DMS153 treated with DMSO at 0.1 percent for 48 hours (cell line): ENCODE measurements around the gene TM4SF18.
A peak's percentile ranks its signal among the peaks of the same experiment; 100 is the strongest.

Experiments
- DNase-seq: peaks from one replicate; lab custom pipeline; 2025; ENCODE audit not compliant: unreplicated experiment; lab: John Stamatoyannopoulos, UW

The TM4SF18 gene

DNA sequence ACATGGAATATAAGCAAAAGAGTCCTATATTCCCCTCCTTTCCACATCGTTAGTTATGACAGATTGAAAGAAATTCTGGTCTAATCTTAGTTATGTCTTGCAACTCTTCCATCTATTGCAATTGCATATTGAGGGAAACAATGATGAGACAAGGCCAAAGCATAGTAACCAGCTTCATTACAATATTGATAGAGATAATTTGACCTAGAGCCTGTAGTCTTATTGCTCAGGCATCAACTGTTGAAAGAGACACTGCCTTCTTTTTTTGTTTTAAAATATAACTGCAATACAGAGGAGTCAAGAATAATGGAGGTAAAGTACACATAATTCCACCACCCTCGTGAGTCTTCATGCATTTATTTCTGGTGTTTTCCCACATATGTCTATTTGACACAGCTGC is 2.0 kb downstream of the TM4SF18 start:
- no peak for DNase-seq

DNA sequence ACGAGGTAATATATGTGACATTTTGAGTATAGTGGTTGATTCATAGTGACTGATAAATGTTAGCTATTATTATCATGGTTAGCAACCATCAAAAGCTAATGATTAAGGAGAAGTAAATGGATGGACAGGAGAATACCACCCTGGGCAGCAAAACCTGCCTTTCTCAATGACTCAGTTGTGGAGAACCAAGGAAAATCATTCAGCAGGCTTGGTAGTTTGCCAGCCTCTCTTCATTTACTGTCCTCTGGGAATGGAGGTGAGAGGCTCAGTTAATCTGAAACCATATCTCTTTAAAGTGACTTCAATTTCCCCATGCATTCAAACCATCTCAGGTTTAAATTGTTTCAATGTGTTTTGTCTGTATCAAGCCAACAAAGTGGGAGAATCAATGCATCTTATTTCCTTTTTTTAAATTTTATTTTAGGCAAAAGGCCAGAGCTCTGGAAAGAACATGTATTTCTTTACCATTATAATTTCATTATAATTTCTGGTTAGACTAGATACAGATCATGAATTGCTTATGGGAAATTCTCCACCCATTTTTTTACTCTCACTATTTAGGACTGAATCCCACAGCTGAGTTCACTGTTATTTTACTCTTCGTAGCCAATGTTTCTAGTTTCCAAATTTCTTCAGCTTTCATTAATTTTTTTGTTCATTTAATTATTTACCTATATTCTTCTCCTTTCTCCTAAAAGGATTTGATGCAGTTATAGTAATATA is 2.7 kb downstream of the TM4SF18 start:
- peak; percentile 71 for DNase-seq

DNA sequence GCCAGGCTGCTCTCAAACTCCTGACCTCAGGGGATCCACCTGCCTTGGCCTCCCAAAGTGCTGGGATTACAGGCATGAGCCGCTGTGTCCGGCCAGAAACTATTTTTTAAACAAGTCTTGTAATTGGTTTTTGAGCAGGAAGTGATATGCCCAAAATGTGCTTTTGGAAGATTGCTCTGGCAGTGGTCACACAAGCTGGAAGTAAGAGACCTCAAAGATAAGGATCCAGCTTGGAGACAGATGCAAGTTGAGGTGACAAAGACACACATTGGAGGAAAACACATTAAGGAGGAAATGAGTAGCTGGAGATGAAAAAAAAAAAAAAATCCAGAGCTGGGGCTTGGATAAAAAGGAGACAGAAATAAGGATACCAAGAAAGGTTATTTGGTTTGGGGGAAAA is 6.3 kb downstream of the TM4SF18 start:
- DNase-seq = no peak

DNA sequence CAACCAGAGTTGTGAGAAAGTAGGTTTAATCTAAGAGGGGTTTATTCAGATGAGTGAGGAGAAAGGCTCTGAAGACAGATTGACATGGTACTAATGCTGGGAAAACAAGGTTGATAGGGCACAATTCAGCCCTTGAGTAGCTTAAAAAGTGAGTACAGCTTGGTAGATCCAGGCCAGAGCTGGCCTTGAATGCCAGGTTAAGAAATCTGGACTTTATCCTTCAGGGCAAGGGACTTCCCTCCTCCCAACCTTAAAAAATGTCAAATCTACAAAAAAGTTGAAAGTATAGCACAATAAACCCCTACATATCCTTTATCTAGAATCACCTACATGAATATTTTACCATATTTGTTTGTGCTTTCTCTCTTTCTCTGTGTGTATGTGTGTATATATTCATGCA is 7.9 kb downstream of the TM4SF18 start:
- DNase-seq = no peak

DNA sequence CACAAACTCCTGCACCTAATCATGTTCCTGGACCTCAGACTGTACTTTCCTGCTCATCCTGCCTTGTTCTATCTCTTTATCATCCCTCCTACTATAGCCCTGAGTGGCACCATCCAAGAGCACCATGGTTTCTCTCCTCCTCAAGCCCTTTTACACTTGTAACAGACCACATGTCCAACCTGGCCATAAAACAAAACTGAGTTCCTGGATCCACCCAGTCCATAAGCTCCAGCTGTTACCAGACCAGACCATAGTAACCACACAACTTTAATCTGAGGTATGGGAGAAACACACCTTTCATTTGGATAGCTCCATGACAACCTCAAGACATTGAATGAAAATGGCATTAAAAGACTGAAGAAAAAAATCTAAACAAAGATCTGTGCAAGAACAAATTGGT is 9.1 kb downstream of the TM4SF18 start:
- no peak for DNase-seq

DNA sequence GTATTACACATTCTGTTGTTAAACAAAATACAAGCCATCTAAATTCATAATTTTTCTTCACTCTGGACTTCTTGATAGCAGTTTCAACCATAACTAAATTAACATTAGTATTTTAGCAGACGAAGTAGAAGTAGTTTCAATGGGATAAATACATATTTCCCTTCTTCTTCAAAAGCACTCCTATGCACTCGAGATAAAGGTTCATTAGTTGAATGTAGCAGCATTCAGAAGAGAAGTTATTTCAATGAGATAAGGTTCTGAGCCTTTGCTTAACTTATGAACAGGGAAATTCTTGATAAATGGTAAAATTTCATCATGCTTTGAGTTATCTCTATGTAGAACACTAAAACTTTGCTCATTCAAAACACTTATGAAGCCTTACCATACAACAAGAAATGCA is 11.8 kb downstream of the TM4SF18 start:
- no peak for DNase-seq

DNA sequence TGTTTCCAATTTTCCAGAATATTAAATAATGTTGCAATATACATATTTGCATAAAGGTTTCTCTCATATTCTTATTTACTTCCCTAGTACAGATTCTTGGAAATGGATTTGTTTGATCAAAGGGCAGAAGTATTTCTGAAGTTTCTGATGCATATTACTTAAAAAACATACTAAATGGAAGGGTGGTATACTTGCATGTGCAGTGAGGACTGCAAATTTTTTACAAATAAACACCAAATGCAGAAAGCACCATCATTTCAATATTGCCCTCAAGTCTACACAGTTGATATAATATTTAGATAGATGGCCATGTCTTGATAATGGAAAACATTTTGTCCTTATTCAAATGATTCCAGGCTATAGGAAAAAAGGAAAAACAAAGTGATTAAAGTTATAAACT is 12.3 kb downstream of the TM4SF18 start:
- no peak for DNase-seq

DNA sequence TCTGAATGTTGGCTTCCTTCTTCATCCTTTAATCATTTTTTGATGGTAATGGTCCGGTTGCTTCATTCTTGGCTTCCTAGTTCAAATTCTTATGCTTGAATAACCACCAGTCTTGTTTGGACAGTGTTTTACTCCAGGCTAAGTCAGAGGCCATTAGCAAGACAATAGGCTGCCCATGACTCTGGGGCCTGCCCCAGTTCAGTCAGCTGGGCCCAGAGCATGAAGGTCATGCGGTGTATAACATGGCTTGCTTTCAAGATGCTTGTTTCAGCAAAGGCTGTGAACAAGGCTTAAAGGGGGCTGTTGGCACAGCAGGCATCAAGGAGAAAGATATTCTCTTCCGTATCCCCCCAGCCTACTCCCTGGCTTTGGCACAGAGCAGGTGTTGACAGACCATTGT is 13.7 kb downstream of the TM4SF18 start:
- no peak for DNase-seq

DNA sequence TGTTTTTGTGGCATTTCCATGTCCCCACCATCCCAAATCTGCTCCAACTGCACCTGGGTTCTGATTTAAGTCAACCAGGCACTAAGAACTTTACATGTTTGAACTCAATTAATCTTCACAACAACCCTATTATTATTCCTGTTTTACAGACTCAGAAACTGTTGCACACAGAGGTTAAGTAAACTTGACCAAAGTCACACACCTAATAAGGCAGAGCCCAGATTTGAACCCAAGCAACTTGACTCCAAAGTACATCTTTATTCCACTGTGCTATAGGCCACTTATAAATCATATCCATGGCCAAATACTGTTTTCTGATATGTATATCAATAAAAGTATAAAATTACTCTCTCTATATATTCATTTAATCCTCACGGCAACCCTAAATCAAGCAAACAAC is 16.4 kb downstream of the TM4SF18 start:
- DNase-seq = no peak

DNA sequence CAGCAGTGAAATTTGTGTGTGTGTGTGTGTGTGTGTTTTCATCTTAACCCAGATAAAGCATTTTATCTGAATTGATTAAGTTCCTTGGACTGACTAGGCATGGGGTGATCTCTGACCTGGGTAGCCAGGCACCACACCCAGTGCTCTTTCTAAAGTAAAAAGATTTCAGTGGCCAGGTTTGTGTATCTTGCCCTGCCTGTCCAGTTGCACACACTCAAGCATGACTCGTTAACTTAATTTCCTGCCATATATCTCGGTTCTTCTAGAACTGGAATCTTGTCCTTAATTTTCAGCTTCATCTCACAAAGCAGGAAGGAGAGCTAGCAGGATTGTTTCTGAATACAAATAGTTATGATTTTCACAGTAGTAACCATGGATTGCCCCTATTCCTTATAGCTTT is 17.0 kb downstream of the TM4SF18 start:
- DNase-seq = no peak

DNA sequence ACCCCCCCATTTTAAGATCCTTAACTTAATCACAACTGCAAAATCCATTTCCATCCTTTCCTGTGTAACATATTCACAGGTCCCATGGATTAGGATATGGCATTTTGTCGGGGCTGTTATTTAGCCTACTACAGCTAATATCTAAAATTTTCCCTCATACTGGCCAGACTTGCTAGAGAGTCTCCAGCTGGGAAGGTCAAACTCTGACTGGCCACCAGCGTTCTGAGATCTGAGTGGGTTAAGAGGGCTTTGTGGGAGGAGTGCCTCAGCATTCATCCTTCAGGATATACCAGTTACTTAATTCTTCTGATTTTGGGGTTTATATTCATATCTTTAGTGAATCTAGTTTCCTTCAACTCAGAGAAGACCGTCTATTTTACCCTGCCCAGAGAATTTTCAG is 17.7 kb downstream of the TM4SF18 start:
- no peak for DNase-seq

DNA sequence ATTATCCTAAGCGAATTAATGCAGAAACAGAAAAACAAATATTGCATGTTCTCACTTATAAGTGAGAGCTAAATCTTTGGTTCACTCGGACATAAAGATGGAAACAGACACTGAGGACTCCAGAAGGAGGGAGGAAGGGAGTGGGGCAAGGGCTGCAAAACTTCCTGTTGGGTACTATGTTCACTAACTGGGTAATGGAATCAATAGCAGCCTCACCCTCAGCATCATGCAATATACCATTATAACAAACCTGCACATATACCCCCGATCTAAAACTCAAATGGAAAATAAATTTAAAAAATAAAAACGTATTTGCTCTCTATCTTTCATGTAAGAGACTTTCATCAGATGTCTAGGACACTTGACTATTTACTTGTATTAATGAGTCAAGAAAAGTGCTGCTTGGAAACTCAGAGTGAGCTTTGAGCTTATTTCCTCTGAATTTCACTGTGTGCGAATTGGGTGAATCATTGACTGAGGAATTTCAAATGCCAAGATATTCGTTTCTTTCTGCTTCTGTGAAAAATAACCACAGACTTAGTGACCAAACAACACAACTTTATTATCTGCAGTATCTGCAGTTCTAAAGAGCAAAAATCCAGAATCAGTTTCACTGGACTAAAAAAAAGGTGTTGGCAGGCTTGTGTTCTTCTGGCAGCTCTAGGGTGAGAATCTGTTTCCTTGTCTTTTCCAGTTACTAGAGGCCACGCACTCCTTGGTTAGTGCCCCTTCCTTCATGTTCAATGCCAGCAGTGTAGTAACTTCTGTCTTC is 18.4 kb downstream of the TM4SF18 start:
- no peak for DNase-seq

DNA sequence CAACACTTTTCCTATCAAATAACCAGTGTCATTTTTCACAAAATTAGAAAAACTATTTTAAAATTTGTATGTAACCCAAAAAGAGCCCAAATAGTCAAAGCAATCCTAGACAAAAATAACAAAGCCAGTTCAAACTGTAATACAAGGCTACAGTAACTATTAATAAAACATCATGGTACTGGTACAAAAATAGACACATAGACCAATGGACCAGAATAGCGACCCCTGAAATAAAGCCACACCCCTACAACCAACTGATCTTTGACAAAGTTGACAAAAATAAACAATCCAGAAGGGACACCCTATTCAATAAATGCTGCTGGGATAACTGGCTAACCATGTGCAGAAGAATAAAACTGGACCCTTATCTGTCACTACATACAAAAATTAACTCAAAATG is 19.9 kb downstream of the TM4SF18 start:
- no peak for DNase-seq

DNA sequence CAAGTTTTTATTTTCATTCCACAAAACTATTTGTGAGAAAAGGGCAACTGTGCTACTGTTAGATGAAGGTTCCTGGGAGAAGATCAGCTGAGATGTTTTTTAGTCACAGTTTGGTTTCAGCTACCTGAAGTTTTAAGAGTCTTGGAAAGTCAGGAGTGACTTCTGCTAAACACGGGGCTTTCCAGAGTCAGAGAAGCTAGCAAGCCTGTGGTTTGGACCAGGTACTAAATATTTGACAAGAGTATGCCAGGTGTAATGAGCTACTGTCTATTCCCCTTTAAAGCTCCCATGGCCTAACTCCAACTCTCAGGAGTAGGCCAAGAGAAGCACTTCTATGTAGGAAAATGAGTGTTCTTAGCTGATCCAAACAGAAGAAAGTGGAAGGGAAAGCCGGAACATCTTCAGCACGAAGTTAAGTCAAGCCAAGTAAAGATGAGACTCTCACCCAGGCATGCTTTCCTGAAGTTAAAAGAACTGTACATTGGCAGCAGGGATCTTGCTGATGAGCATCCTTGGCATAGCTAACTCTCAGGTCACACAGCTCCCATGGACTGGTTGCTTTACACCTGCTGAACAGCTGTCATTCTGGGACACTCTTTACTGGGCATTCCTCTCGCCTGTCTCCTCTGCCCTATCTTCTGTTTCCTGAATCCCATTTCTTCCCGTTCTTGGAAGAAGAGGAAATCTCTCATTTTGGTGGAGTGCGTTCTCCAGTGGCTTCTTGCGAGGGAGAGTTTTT is 22.5 kb downstream of the TM4SF18 start:
- no peak for DNase-seq

DNA sequence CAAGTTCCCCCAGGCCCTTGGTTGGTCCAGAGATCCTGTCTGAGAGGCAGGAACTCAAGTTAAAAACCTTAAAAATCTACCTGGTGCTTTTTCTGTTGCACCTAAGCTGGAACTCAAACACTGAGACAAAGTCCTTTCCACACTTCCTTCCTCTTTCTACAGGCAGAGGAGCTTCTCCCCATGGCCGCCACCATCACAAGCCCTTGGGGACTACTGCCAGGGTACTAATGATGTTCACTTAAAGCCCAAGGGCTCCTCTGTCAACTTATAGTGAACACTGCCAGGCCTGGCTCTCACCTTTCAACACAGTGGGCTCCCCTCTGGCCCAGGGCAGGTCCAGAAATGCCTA is 26.0 kb downstream of the TM4SF18 start:
- no peak for DNase-seq

DNA sequence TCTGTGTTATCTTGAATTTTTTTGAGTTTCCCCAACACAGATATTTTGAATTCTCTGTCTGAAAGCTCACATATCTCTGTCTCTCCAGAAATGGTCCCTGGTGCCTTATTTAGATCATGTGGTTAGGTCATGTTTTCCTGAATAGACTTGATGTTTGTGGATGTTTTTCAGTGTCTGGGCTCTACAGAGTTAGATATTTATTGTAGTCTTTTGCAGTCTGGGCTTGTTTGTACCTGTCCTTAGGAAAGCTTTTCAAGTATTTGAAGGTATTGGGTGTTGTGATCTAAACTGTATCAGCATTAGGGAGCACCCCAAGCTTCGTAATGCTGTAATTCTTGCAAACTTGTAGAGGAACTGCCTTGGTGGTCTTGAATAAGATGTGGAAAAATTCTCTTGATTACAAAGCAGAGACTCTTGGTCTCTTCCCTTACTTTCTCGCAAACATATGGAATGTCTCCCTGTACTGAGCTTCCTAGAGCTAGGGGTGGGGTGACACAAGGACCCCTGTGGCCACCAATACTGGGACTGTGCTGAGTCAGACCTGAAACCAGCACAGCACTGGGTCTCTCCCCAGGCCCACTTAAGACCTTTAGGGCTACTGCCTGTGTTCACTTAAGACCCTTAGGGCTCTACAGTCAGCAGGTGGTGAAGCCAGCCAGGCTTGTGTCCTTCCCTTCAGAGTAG is 26.5 kb downstream of the TM4SF18 start:
- no peak for DNase-seq

DNA sequence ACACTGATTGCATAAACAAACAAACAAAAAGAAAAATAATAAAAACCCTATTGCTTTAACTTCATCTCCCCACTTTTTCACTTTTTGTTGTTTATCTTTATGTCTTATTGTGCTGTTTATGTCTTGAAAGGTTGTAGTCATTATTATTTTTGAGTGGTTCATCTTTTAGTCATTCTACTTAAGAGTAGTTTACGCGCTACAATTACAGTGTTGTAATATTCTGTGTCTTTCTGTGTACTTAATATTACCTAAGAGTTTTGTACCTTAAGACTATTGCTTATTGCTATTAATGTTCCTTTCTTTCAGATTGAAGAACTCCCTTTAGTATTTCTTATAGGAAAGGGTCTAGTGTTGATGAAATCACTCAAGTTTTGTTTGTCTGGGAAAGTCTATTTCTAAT is 28.1 kb downstream of the TM4SF18 start:
- DNase-seq = no peak

DNA sequence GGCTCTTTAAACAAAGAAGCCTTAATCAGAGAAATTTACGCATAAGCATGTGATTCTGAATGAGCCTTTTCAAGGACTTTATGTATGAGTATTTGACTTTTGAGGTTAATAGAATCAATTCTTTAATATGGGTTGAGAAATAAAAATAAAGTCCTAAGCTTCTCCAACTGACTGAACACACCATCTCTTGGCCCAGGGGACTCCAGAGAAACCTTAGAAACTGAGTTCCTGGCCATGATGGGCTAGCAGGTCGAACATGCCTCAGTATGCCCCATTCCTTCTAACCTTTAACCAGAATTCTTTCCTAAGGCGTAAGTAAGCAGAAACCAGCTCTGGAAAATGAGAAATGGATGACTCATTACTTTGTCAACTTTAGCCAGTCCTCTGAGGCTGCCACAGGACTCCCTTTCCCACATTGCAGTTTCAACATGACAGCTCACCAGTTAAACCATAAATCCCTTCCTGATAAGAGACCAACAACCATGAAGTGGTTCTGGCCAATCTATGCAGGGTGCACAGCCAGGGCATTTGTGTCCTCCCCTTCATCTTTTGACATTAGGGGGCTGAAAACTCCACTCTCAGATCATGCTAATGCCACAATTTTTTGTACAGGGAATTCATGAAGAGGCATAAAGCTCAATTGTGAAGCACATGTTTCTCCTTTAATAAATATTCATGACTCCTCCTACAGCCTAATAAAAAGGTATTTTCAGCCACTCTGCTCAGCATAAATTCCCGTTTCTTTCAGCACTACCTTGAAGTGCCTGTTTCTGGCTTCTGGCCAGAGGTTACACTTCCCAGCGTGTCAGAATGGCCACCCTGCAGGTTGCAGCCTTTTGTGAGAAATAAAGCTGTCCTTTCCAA is 33.3 kb downstream of the TM4SF18 start:
- DNase-seq = peak; percentile 76

DNA sequence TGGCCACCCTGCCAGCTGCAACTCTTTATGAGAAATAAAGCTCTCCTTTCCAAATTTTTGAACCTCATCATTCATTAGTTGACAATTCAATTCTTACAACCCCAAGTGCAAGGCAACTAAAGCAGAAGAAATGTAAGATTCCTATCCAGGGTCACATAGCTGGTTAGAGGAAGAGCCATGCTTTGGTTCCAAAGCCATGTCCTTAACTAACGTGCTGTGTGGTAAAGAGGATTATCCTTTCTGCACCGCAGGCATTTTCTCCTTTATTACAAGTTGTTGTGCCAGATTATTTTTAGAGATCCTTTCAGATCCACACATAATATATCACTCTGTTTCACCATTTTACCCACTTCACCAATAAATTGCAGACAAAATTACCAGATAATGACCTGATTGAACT is 36.5 kb downstream of the TM4SF18 start:
- no peak for DNase-seq

DNA sequence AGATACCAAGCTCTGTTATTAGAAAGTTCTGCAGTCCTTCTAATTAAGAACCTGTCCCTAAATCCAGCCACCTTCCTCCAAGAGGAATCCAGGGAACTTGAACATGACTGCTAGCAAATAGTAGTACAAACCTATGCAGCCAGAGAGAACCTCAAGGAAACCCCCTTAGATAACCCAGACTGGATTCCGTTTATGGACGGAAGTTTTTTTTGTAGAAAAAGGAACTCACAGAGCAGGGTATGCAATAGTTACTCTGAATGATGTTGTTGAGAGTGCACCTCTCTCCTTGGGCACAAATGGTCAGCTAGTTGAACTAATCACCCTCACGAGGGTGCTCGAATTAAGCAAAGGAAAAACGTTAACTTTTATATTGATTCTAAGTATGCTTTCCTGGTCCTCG is 40.8 kb downstream of the TM4SF18 start:
- DNase-seq = no peak

DNA sequence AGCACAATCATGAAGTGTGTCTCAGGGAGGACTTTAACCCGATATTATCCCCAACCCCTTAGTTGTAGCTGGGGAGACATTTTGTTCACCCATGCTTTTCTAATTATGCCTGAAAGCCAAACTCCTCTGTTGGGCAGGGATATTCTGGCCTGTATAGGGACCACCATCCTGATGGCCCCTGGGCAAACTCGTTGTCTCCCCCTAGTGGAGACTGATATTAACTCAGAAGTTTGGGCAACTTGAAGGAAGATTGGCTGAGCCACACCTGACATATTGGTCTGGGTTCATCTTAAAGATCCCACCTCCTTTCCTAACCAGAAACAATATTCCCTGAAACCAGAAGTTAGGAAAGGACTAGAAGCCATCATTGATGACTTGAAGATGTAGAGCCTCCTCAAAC is 42.3 kb downstream of the TM4SF18 start:
- DNase-seq = no peak
